ENCODE results near the gene SEMA3E. TPM values are rescaled to one million over a fixed set of nuclear protein-coding genes. Genes with fewer than 3 reads are reported as not detected.

SEMA3E gene
- total and polyA plus RNA-seq, 10 of the 15 experiments (the other 5 are each of a cell fraction or from before 2014, with no cell fraction given): 0.08 to 2.0 (median 0.82) TPM

DNA sequence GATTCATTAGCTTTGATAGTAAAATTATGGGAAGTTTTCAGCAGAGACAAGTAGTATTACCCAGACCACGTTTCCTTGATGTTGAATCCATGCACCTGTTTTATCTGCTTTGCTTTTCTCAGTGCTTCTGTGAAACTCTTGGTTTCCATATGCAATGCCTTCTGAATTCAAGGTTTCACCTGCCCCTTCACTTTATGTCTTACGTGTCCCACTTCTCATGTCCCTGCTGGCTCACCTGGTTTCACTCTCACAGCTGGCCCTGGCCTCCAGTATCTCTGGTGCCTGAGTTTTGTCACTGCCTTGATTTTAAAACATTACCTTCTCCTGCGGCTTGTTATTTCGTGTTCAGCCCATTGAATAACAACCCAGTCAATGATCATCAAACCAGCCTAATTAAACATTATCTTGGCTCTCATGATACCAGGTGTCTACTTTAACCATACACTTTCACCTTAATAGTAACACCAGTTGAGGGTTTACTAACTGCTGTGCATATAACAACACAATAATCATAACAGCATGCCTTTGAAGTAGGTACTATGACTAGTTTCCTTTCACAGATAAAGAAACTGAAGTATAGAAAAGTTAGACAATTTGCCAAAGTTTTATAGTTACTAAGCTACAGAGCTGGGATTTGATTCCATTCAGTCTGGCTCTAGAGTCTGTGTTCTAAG lies 310.5 kb downstream of the SEMA3E start:
- no peaks in the 10 kb centered on the region for H3K36me3 ChIP-seq (ENCODE audit: control insufficient read depth in 2 of 2, insufficient read depth in 2 of 2, low read length in 1 of 2)
- H3K4me1 ChIP-seq (ENCODE audit: control insufficient read depth, insufficient read depth, low read length): no peaks in the 10 kb centered on the region
- in situ Hi-C loops (cut with MboI): no loop called here
- FAIRE-seq (no peak), ATAC-seq (no peak), DNase-seq (ENCODE audit: low read depth, low spot score) (no peak)
- no peaks in the 10 kb centered on the region for H3K27me3 ChIP-seq (replicated peaks in 1 of 2; ENCODE audit: control insufficient read depth in 2 of 2, insufficient read depth in 2 of 2, low read length in 1 of 2)
- intact Hi-C loops (cut with micrococcal nuclease; ENCODE audit: unreplicated experiment): no loop called here
- 27% methylated on average over 4 of the region's 4 CpGs for WGBS (ENCODE audit: insufficient coverage, insufficient replicate concordance, low lambda C conversion rate, missing lambda C conversion rate)
- ChIA-PET POLR2A (no interaction called here), SMC1A (ENCODE audit: uncharacterized antibody, unreplicated experiment) (no interaction called here), RAD21 (ENCODE audit: unreplicated experiment) (no interaction called here), CTCF (interaction anchor here (0.6 kb wide), 1 partner anchor 32 kb away, joined by 3 read pairs; no protein-coding TSS in a partner anchor)
- no peak overlapping the region for H3K4me3 ChIP-seq
- H3K27ac ChIP-seq (ENCODE audit: control insufficient read depth, insufficient read depth): no peak overlapping the region
- no peaks in the 10 kb centered on the region for H3K9me3 ChIP-seq (replicated peaks; ENCODE audit: control insufficient read depth, insufficient read depth, low read length)
- no peak overlapping the region for H3K4me2 ChIP-seq (ENCODE audit: control insufficient read depth, insufficient read depth)
- TF ChIP-seq BACH1 (IDR thresholded peaks at IDR 0.05; ENCODE audit: borderline replicate concordance) (no peak), KDM1A (IDR thresholded peaks at IDR 0.05; ENCODE audit: borderline replicate concordance) (no peak)
- TF ChIP-seq, protein P1, sequence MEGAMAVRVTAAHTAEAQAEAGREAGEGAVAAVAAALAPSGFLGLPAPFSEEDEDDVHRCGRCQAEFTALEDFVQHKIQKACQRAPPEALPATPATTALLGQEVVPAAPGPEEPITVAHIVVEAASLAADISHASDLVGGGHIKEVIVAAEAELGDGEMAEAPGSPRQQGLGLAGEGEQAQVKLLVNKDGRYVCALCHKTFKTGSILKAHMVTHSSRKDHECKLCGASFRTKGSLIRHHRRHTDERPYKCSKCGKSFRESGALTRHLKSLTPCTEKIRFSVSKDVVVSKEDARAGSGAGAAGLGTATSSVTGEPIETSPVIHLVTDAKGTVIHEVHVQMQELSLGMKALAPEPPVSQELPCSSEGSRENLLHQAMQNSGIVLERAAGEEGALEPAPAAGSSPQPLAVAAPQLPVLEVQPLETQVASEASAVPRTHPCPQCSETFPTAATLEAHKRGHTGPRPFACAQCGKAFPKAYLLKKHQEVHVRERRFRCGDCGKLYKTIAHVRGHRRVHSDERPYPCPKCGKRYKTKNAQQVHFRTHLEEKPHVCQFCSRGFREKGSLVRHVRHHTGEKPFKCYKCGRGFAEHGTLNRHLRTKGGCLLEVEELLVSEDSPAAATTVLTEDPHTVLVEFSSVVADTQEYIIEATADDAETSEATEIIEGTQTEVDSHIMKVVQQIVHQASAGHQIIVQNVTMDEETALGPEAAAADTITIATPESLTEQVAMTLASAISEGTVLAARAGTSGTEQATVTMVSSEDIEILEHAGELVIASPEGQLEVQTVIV (IDR thresholded peaks at IDR 0.05; ENCODE audit: borderline replicate concordance, partially characterized antibody): no peak
- no peaks in the 10 kb centered on the region for H3K79me2 ChIP-seq (ENCODE audit: control insufficient read depth, insufficient read depth, low read length)
- H4K20me1 ChIP-seq (ENCODE audit: control insufficient read depth, insufficient read depth): no peaks in the 10 kb centered on the region
- no peak overlapping the region for H3K9ac ChIP-seq (ENCODE audit: control insufficient read depth, insufficient read depth, low read length)
- H2AFZ ChIP-seq (ENCODE audit: control insufficient read depth, low read depth, low read length): no peak overlapping the region
- BruUV-seq (replicated peaks): no TSS peak

DNA sequence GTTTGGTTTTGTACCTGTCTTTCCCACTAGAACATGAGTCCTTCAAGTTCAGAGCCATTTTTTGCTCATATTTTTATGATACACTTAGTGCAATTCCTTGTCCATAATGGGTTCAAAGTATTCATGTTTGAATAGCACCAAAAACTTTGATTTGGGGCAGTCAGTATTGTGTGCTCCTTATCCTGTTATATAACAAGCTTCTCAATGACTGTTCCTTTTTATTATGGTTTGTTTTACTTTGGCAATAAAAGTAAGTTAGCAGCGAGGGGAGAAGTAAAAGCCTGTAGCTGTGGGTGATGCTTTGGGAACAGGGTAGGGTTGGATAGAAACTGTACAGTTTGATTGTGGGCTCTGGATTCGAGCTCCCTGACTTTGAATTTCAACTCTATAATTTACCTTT lies 311.9 kb downstream of the SEMA3E start:
- BruUV-seq (replicated peaks): no TSS peak
- Histone ChIP-seq H3K9me3 (replicated peaks; ENCODE audit: control insufficient read depth, insufficient read depth, low read length) (no peaks in the 10 kb centered on the region), H3K4me1 (ENCODE audit: control insufficient read depth, insufficient read depth, low read length) (no peaks in the 10 kb centered on the region), H3K27ac (ENCODE audit: control insufficient read depth, insufficient read depth) (no peak overlapping the region), H3K79me2 (ENCODE audit: control insufficient read depth, insufficient read depth, low read length) (no peaks in the 10 kb centered on the region), H3K36me3 (ENCODE audit: control insufficient read depth in 2 of 2, insufficient read depth in 2 of 2, low read length in 1 of 2) (no peaks in the 10 kb centered on the region), H3K4me2 (ENCODE audit: control insufficient read depth, insufficient read depth) (no peak overlapping the region), H3K4me3 (no peak overlapping the region), H4K20me1 (ENCODE audit: control insufficient read depth, insufficient read depth) (no peaks in the 10 kb centered on the region), H3K27me3 (replicated peaks in 1 of 2; ENCODE audit: control insufficient read depth in 2 of 2, insufficient read depth in 2 of 2, low read length in 1 of 2) (no peaks in the 10 kb centered on the region), H3K9ac (ENCODE audit: control insufficient read depth, insufficient read depth, low read length) (no peak overlapping the region), H2AFZ (ENCODE audit: control insufficient read depth, low read depth, low read length) (no peak overlapping the region)
- ATAC-seq: no peak
- ChIA-PET CTCF (no interaction called here), RAD21 (ENCODE audit: unreplicated experiment) (no interaction called here), SMC1A (ENCODE audit: uncharacterized antibody, unreplicated experiment) (no interaction called here), POLR2A (no interaction called here)
- intact Hi-C loops (cut with micrococcal nuclease; ENCODE audit: unreplicated experiment): no loop called here
- FAIRE-seq: no peak
- in situ Hi-C loops (cut with MboI): no loop called here
- DNase-seq (ENCODE audit: low read depth, low spot score): no peak
- 0% methylated on average over 2 of the region's 2 CpGs for WGBS (ENCODE audit: insufficient coverage, insufficient replicate concordance, low lambda C conversion rate, missing lambda C conversion rate)
- TF ChIP-seq ZNF24 (IDR thresholded peaks at IDR 0.05) (no peak), CBFB (IDR thresholded peaks at IDR 0.05; ENCODE audit: low read depth) (no peak), MYC (IDR thresholded peaks at IDR 0.05; ENCODE audit: insufficient read depth, insufficient read length, insufficient replicate concordance, low read length, severe bottlenecking) (no peak)
- TF ChIP-seq, protein P2, sequence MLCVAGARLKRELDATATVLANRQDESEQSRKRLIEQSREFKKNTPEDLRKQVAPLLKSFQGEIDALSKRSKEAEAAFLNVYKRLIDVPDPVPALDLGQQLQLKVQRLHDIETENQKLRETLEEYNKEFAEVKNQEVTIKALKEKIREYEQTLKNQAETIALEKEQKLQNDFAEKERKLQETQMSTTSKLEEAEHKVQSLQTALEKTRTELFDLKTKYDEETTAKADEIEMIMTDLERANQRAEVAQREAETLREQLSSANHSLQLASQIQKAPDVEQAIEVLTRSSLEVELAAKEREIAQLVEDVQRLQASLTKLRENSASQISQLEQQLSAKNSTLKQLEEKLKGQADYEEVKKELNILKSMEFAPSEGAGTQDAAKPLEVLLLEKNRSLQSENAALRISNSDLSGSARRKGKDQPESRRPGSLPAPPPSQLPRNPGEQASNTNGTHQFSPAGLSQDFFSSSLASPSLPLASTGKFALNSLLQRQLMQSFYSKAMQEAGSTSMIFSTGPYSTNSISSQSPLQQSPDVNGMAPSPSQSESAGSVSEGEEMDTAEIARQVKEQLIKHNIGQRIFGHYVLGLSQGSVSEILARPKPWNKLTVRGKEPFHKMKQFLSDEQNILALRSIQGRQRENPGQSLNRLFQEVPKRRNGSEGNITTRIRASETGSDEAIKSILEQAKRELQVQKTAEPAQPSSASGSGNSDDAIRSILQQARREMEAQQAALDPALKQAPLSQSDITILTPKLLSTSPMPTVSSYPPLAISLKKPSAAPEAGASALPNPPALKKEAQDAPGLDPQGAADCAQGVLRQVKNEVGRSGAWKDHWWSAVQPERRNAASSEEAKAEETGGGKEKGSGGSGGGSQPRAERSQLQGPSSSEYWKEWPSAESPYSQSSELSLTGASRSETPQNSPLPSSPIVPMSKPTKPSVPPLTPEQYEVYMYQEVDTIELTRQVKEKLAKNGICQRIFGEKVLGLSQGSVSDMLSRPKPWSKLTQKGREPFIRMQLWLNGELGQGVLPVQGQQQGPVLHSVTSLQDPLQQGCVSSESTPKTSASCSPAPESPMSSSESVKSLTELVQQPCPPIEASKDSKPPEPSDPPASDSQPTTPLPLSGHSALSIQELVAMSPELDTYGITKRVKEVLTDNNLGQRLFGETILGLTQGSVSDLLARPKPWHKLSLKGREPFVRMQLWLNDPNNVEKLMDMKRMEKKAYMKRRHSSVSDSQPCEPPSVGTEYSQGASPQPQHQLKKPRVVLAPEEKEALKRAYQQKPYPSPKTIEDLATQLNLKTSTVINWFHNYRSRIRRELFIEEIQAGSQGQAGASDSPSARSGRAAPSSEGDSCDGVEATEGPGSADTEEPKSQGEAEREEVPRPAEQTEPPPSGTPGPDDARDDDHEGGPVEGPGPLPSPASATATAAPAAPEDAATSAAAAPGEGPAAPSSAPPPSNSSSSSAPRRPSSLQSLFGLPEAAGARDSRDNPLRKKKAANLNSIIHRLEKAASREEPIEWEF (IDR thresholded peaks at IDR 0.05; ENCODE audit: insufficient replicate concordance, low read depth, low read length): no peak

Measured in GM12878 (cell line).